Measurements from ENCODE around the gene HDAC4.

- no peak for TF ChIP-seq ZFP37 (tag by site-specific recombination; IDR thresholded peaks at IDR 0.05)
- TF ChIP-seq ZNF280C (tag by site-specific recombination; IDR thresholded peaks at IDR 0.05), result no peak
- no peak for TF ChIP-seq CTCF (tag by site-specific recombination; IDR thresholded peaks at IDR 0.05)
- TF ChIP-seq REPIN1 (tag by site-specific recombination; IDR thresholded peaks at IDR 0.05; ENCODE audit: low read depth), result no peak
- no peak for TF ChIP-seq HOXA7 (CRISPR knock-in tag; IDR thresholded peaks at IDR 0.05; ENCODE audit: borderline replicate concordance)
- no peak for TF ChIP-seq ZBTB26 (tag by site-specific recombination; optimal IDR thresholded peaks at IDR 0.05)
- TF ChIP-seq ZBTB21 (tag by site-specific recombination; IDR thresholded peaks at IDR 0.05), result no peak
- no peak for TF ChIP-seq ZNF354C (tag by site-specific recombination; IDR thresholded peaks at IDR 0.05; ENCODE audit: borderline replicate concordance, low read depth)
- TF ChIP-seq ZNF423 (tag by site-specific recombination; IDR thresholded peaks at IDR 0.05), result no peak
- no peak for TF ChIP-seq ZBTB49 (tag by site-specific recombination; IDR thresholded peaks at IDR 0.05; ENCODE audit: low read depth)
Measured at GRCh38 chr2:239201531-239201876, 199.3 kb downstream of the HDAC4 start.
